GM18951 (cell line): ENCODE data around the gene LTB4R2.

Experiments
- POLR2A ChIP-seq: IDR thresholded peaks from 4 replicates; pipeline ENCODE4 v1.6.1; 2011; ENCODE audit warnings: mild to moderate bottlenecking; ENCODE audit not compliant: insufficient read length, insufficient read depth; ENCODE audit errors: extremely low read depth
- in situ Hi-C: fragments of 300-500 bp; cut with MboI; formaldehyde crosslinking; loops from one replicate; pipeline ENCODE4 v1.12.0; 2022; ENCODE audit warnings: low sequenced_read_pairs, mixed read lengths, inconsistent platforms; ENCODE audit not compliant: unreplicated experiment

LTB4R2 gene, protein sequence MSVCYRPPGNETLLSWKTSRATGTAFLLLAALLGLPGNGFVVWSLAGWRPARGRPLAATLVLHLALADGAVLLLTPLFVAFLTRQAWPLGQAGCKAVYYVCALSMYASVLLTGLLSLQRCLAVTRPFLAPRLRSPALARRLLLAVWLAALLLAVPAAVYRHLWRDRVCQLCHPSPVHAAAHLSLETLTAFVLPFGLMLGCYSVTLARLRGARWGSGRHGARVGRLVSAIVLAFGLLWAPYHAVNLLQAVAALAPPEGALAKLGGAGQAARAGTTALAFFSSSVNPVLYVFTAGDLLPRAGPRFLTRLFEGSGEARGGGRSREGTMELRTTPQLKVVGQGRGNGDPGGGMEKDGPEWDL

DNA sequence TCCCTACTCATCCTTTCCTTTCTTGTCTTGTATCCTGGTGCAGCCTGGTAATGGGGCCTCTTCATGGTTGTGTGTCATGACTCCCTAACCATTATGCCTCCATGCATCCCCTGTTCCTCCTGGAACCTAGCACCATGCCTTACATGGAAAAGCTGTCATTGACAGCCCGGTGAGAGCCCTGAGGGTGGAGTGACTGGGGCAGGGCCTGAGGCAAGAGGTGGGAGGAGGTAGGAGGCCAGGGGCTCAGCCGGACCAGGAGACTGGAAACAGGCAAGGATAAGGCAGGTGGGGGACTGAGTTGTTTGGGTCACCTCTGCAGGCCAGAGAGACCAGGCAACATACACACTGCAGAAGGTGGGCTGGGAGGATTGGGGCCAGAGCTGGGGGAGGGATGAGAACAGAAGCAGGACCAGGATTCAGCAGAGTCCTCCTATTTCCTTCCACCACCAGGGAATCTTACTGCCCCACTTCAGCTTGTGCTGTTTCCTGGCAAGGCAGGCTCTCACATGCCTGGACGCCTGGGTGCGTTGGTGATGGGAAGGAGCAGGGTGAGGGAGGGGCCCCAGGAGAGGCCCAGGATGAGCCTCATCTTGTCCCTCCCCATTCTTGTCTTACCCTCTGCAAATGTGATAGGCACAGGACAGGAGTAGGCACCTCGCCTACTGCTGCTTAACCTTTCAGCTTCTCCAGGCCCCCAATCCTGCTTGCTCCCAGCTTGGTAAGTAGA, at the start of gene LTB4R2:
Gene LTB4R2 (plus strand): TSS at position 603 of the 727 bp plus-strand sequence. CDS start 525 bp downstream, outside the sequence.
- in situ Hi-C loops = no loop called here
- TF ChIP-seq POLR2A = no peak

- TF ChIP-seq POLR2A = no peak
- in situ Hi-C loops = no loop called here
These were observed 49.2 kb upstream of the LTB4R2 start for GRCh38 chr14:24260780-24261157.

- in situ Hi-C loops = no loop called here
- TF ChIP-seq POLR2A = no peak
These were observed 48.5 kb upstream of the LTB4R2 start for GRCh38 chr14:24261256-24261968.

DNA sequence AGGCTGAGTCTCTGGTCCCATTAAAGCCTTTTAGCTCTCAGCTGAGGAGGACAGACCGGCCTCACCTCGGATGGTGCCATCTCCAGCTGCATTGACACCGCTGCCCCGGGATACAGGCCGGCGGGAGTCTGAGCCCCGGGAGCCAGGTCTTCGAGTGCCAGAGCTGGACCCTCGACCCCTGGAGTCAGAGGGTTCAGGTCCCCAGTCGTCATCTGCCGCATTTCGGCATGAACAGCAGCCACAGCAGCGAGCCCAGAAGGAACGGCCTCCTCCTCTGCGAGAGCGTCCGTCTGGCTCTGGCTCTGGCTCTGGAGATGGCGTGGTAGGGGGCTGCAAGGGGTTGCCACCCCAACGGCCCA, 48.0 kb upstream of the LTB4R2 start:
- no peak for TF ChIP-seq POLR2A
- in situ Hi-C loops = no loop called here

DNA sequence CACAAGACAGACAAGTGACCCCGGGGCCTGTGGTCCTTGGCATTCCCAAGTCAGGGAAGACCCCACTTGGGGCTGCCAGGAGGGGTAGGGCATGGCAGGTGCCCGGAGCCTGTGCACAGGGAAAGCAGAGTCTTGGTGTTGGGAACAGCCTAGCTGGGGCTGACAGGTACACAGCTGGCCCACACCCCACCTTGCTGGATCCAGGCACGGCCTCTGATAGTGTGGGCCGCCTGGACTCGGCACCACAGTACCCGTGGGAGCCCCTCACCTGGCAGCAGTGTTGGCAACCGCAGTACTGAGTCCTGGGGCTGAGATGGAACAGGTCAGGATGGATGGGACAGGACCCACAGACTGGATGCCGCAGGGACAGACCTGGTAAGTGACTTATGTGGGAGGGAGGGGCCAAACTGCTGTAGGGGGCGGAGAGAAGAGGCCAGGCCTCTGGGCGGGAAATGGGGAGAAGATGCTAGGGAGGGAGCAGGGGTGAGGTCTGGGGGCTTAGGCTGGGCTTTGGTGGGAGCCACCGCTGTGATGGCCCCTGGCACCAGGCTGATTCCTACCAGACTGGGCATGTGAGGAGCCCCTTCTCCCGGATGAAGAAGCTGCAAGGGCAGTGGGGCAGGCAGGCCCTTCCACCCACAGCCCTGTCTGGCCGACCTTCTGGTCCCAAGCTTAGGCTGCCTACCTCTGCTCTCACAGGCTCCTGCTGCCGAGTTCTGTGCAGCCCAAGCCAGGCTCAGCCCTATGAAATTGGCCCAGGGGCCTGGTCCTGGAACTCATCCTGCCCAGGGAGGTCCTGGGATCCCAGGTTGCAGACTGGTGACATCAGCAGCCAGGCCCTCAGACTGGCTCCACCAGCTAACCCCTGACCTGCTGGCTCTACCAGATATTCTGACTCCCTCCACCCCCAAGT, 46.9 kb upstream of the LTB4R2 start, which contains the start of gene TGM1:
Gene TGM1 (minus strand): TSS at position 357 of the 913 bp plus-strand sequence. CDS start 825 bp downstream, outside the sequence.
- in situ Hi-C loops = no loop called here

GRCh38 chr14:24263848-24264247, 46.1 kb upstream of the LTB4R2 start:
- in situ Hi-C loops = no loop called here
- no peak for TF ChIP-seq POLR2A

More for the DNA sequence above, 46.9 kb upstream of the LTB4R2 start, which contains the start of gene TGM1:
- no peak for TF ChIP-seq POLR2A

- in situ Hi-C loops = no loop called here
- TF ChIP-seq POLR2A = no peak
These were observed 45.6 kb upstream of the LTB4R2 start for GRCh38 chr14:24264298-24264697.

DNA sequence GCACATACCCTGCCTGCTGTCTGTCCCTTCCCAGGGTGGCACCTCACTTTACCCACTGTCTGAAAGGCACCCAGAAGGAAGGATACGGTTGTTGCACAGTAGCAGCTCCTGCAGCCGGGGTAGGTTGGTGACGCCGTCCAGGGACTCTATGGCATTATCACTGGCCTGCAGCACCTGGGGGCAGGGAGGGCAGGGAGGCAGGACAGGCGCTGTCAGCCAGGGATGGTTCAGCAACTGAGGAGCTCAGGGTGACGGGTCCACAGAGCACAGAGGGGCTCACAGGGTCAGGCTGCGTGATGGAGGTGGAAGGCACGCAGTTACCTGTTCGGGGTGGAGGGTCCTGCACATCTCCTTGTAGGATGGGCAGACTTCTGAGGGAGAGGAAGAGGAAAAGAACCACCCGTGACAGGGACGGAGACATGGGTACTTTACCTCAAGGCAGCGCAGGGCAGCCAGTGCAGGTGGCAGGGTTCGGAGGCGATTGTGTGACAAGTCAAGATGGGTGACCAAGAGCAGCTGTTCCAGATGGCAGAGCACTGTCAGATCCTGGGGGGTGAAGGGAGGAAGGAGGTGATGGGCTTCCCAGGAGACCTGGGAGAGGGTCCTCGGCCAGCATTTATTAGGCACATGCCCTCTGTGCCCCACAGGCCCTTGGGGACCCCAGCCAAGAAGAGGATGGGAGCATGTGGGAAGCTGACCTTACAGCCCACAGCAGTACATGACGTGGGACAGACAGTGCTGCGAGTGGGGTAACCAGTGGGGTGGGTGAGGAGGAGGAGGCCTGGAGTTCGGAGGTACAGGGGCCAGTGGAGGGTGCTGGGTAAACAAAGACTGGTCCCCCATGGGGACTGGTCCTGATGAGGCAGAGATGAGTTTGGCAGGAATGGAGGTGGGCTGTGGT, 43.3 kb upstream of the LTB4R2 start:
- TF ChIP-seq POLR2A = no peak
- in situ Hi-C loops = no loop called here

DNA sequence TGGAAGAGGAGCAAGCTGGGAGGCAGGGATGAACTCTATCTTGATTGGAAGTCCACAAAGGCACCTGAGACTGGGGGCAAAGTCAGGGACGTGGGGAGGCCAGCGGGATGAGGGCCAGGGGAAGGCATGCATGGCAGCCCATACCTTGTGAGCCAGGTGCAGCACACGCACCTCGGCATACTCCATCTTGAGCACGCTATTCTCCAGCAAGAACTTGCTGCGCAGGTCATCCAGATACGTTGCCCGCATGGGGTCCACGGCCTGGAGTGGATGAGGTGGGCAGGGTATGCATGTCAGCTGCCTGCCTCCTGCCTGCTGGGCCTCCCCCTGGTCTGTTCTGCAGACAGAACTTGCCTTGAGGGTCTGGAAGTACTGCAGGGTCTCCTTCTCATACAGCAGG, 42.4 kb upstream of the LTB4R2 start:
- TF ChIP-seq POLR2A = no peak
- in situ Hi-C loops = no loop called here

GRCh38 chr14:24268225-24268624, 41.7 kb upstream of the LTB4R2 start:
- TF ChIP-seq POLR2A = no peak
- in situ Hi-C loops = no loop called here

- TF ChIP-seq POLR2A = no peak
- in situ Hi-C loops = no loop called here
These were observed 40.6 kb upstream of the LTB4R2 start for GRCh38 chr14:24269368-24269767.
